HepG2 (cell line): ENCODE measurements around the gene KDM4F. TPM values are rescaled to one million over a fixed set of nuclear protein-coding genes. Genes with fewer than 3 reads are reported as not detected.

ENCODE experiments used
- CENPT ChIP-seq: sonication (generic); formaldehyde crosslinking; IDR thresholded peaks from 2 replicates; pipeline ENCODE4 v1.8.0; 2022; ENCODE audit warnings: low read depth, mild to moderate bottlenecking, moderate library complexity, missing genetic modification reagents
- DNMT1 ChIP-seq: sonication (generic); formaldehyde crosslinking; IDR thresholded peaks from 2 replicates; pipeline ENCODE4 v1.5.1; 2020; ENCODE audit warnings: mild to moderate bottlenecking, missing genetic modification reagents
- IRF2 ChIP-seq: IDR thresholded peaks from 2 replicates; pipeline ENCODE4 v1.6.1; 2018; ENCODE audit warnings: missing genetic modification reagents, missing compliant biosample characterization
- MAFK ChIP-seq, 2 experiments: IDR thresholded peaks in 1 of 2; conservative IDR thresholded peaks in 1 of 2; 2 replicates each; pipeline ENCODE4 v1.6.1; 2011; ENCODE audit warnings: improper control_type of control experiment in 2 of 2, low read length in 2 of 2
- MXI1 ChIP-seq: IDR thresholded peaks from 3 replicates; pipeline ENCODE4 v1.6.1; 2012; ENCODE audit warnings: low read depth, low read length, inconsistent platforms, borderline replicate concordance
- POLR2AphosphoS2 ChIP-seq: IDR thresholded peaks from 2 replicates; pipeline ENCODE4 v1.6.1; 2011; ENCODE audit warnings: low read depth, low read length, improper control_type of control experiment
- REXO4 ChIP-seq: sonication (generic); formaldehyde crosslinking; IDR thresholded peaks from 2 replicates; pipeline ENCODE4 v1.8.0; 2022; ENCODE audit warnings: missing genetic modification reagents, mild to moderate bottlenecking, borderline replicate concordance
- RXRB ChIP-seq: IDR thresholded peaks from 2 replicates; pipeline ENCODE4 v1.6.1; 2016; ENCODE audit warnings: borderline replicate concordance, missing genetic modification reagents, missing compliant biosample characterization
- TEAD3 ChIP-seq: optimal IDR thresholded peaks from 2 replicates; pipeline ENCODE3; 2016; ENCODE audit warnings: borderline replicate concordance
- U2AF1 ChIP-seq: fragments of 200-400 bp; formaldehyde crosslinking; optimal IDR thresholded peaks from 2 replicates; pipeline ENCODE3; 2017; ENCODE audit warnings: mild to moderate bottlenecking, low read depth, low read length
- ZKSCAN1 ChIP-seq: fragments of 150-350 bp; IDR thresholded peaks from 2 replicates; pipeline ENCODE4 v1.6.1; 2014; ENCODE audit warnings: low read length
- ZMYM2 ChIP-seq: sonication (generic); formaldehyde crosslinking; IDR thresholded peaks from 2 replicates; pipeline ENCODE4 v1.8.0; 2022; ENCODE audit warnings: mild to moderate bottlenecking, missing genetic modification reagents
- ZSCAN21 ChIP-seq: sonication (generic); formaldehyde crosslinking; IDR thresholded peaks from 2 replicates; pipeline ENCODE4 v1.8.0; 2022; ENCODE audit warnings: mild to moderate bottlenecking, missing genetic modification reagents, moderate library complexity, borderline replicate concordance
- polyA plus RNA-seq, 8 experiments: library from polyadenylated mRNA; depleted of rRNA in 3 of 8; stranded (reverse) in 7 of 8; unstranded in 1 of 8; fragments of >200 nt; fragmentation: Illumina TruSeq in 4 of 8; extraction: Trizol in 4 of 8; gene quantifications; 2 replicates each; pipeline versions ENCODE4 v1.2.1 to v1.2.3, GENCODE V29; 2011 to 2016; ENCODE audit warnings: low read depth in 4 of 8, missing spikeins in 1 of 8, mixed read lengths in 1 of 8; ENCODE audit not compliant: insufficient read depth in 1 of 8
- total RNA-seq, 5 experiments: library from RNA; depleted of rRNA; stranded (reverse); fragments of >200 nt; fragmentation: Illumina TruSeq; extraction: Trizol; gene quantifications; 2 replicates each; pipeline ENCODE4 v1.2.3, GENCODE V29; 2016; ENCODE audit warnings: low read depth in 1 of 5
- TF ChIP-seq, protein P1 (sequence below): sonication (generic); formaldehyde crosslinking; IDR thresholded peaks from 2 replicates; pipeline ENCODE4 v1.4.0; 2020; ENCODE audit warnings: missing genetic modification reagents, borderline replicate concordance
- TF ChIP-seq, protein P2 (sequence below): sonication (generic); formaldehyde crosslinking; IDR thresholded peaks from one replicate; pipeline ENCODE4 v1.5.1; 2020; ENCODE audit warnings: mild to moderate bottlenecking, missing genetic modification reagents; ENCODE audit errors: not compliant biosample characterization

Gene KDM4F
- total and polyA plus RNA-seq, 2 of the 13 experiments (the other 11 are each of a cell fraction or from before 2014, with no cell fraction given) = not detected

DNA sequence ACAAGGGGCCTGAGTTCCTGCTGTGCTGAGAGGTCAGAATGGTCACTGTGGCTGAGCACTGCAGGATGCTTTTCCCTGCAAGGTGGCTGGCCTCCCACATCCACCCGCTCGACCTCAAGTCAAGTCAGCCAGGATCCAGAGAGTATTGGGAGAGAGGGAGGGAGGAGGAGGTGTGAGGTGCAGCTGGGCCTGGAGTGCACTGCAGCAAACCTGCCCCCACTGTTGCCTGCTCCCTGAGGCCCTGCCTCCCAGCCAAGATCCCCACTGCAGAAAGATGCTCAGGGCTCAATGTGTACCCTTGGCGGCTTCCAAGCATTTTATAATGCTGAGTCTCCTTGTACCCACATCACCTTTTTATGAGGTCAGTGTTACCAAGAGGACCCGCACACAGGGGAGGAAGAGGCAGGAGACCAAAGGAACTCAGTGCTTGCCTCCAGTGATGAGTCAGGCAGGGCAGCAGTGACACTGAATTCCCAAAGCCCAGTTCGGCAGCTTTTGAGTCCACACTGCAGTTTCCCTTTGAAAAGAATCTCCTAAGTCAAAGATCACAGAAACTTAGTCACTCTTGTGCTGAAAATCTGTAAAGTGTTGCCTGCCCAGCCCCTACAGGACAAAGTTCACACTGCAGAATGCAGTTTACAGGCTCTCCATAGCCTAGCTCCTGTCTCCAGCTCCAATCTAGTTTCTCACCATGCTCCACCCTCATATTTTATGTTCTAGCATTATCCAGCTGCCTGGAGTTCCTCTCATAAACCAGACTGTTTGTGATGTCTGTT lies 43.5 kb downstream of the KDM4F start (continued):
- TF ChIP-seq ZKSCAN1 (no peak), REXO4 (no peak), ZMYM2 (CRISPR knock-in tag) (no peak), DNMT1 (CRISPR knock-in tag) (no peak), MAFK (conservative IDR thresholded peaks at IDR 0.05 in 1 of 2, IDR thresholded peaks at IDR 0.05 in 1 of 2; ENCODE audit: low read length in 2 of 2) (peak; percentile 51 to 60; a peak in 3 of 4 replicates), TEAD3 (CRISPR knock-in tag) (peak; percentile 38), IRF2 (0 out of 2 replicates have a peak, but pooled peaks have one; percentile 38), U2AF1 (no peak), CENPT (no peak), POLR2AphosphoS2 (no peak), RXRB (CRISPR knock-in tag) (0 out of 2 replicates have a peak, but pooled peaks have one; percentile 30), ZSCAN21 (0 out of 2 replicates have a peak, but pooled peaks have one; percentile 35), MXI1 (0 out of 3 replicates have a peak, but pooled peaks have one; percentile 33)
- TF ChIP-seq, protein P1, sequence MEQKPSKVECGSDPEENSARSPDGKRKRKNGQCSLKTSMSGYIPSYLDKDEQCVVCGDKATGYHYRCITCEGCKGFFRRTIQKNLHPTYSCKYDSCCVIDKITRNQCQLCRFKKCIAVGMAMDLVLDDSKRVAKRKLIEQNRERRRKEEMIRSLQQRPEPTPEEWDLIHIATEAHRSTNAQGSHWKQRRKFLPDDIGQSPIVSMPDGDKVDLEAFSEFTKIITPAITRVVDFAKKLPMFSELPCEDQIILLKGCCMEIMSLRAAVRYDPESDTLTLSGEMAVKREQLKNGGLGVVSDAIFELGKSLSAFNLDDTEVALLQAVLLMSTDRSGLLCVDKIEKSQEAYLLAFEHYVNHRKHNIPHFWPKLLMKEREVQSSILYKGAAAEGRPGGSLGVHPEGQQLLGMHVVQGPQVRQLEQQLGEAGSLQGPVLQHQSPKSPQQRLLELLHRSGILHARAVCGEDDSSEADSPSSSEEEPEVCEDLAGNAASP (CRISPR knock-in tag) = no peak
- TF ChIP-seq, protein P2, sequence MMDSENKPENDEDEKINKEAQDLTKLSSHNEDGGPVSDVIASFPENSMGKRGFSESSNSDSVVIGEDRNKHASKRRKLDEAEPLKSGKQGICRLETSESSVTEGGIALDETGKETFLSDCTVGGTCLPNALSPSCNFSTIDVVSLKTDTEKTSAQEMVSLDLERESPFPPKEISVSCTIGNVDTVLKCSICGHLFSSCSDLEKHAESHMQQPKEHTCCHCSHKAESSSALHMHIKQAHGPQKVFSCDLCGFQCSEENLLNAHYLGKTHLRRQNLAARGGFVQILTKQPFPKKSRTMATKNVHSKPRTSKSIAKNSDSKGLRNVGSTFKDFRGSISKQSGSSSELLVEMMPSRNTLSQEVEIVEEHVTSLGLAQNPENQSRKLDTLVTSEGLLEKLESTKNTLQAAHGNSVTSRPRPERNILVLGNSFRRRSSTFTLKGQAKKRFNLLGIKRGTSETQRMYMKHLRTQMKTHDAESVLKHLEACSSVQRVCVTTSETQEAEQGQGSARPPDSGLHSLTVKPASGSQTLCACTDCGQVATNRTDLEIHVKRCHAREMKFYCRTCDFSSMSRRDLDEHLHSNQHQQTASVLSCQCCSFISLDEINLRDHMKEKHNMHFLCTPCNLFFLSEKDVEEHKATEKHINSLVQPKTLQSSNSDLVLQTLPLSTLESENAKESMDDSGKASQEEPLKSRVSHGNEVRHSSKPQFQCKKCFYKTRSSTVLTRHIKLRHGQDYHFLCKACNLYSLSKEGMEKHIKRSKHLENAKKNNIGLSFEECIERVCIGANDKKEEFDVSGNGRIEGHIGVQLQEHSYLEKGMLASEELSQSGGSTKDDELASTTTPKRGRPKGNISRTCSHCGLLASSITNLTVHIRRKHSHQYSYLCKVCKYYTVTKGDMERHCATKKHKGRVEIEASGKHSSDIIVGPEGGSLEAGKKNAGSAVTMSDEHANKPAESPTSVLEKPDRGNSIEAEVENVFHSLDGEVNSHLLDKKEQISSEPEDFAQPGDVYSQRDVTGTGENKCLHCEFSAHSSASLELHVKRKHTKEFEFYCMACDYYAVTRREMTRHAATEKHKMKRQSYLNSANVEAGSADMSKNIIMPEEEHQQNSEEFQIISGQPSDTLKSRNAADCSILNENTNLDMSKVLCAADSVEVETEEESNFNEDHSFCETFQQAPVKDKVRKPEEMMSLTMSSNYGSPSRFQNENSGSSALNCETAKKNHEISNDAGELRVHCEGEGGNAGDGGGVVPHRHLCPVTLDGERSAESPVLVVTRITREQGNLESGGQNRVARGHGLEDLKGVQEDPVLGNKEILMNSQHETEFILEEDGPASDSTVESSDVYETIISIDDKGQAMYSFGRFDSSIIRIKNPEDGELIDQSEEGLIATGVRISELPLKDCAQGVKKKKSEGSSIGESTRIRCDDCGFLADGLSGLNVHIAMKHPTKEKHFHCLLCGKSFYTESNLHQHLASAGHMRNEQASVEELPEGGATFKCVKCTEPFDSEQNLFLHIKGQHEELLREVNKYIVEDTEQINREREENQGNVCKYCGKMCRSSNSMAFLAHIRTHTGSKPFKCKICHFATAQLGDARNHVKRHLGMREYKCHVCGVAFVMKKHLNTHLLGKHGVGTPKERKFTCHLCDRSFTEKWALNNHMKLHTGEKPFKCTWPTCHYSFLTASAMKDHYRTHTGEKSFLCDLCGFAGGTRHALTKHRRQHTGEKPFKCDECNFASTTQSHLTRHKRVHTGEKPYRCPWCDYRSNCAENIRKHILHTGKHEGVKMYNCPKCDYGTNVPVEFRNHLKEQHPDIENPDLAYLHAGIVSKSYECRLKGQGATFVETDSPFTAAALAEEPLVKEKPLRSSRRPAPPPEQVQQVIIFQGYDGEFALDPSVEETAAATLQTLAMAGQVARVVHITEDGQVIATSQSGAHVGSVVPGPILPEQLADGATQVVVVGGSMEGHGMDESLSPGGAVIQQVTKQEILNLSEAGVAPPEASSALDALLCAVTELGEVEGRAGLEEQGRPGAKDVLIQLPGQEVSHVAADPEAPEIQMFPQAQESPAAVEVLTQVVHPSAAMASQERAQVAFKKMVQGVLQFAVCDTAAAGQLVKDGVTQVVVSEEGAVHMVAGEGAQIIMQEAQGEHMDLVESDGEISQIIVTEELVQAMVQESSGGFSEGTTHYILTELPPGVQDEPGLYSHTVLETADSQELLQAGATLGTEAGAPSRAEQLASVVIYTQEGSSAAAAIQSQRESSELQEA (CRISPR knock-in tag) = no peak
